HepG2 (cell line): Measurements from ENCODE around the gene BCL6. TPM values are rescaled to one million over a fixed set of nuclear protein-coding genes. Genes with fewer than 3 reads are reported as not detected.

ENCODE experiments used
- FOXA1 ChIP-seq, 2 experiments: fragments of 450-650 bp in 1 of 2; sonication (generic) in 1 of 2; formaldehyde crosslinking in 1 of 2; IDR thresholded peaks; 2 replicates each; pipeline versions ENCODE4 v1.4.0 to v1.6.1; 2016 to 2020; ENCODE audit warnings: missing genetic modification reagents in 1 of 2
- HNRNPH1 ChIP-seq: fragments of 200-400 bp; formaldehyde crosslinking; optimal IDR thresholded peaks from 2 replicates; pipeline ENCODE3; 2017; ENCODE audit warnings: mild to moderate bottlenecking, low read depth, low read length
- MEIS2 ChIP-seq: sonication (generic); formaldehyde crosslinking; IDR thresholded peaks from 2 replicates; pipeline ENCODE4 v1.9.0; 2021; ENCODE audit warnings: mild to moderate bottlenecking, missing genetic modification reagents
- MIER2 ChIP-seq: IDR thresholded peaks from 2 replicates; pipeline ENCODE4 v1.6.1; 2016; ENCODE audit warnings: missing biosample characterization, missing genetic modification reagents
- NFE2L2 ChIP-seq: fragments of 150-350 bp; IDR thresholded peaks from 2 replicates; pipeline ENCODE4 v1.6.1; 2014; ENCODE audit warnings: low read length
- NFKB2 ChIP-seq: sonication (generic); formaldehyde crosslinking; IDR thresholded peaks from 2 replicates; pipeline ENCODE4 v1.4.0; 2020; ENCODE audit warnings: missing genetic modification reagents, borderline replicate concordance
- RBFOX2 ChIP-seq: fragments of 200-400 bp; formaldehyde crosslinking; IDR thresholded peaks from 2 replicates; pipeline ENCODE4 v1.6.1; 2017; ENCODE audit warnings: low read depth, mild to moderate bottlenecking, low read length
- SATB2 ChIP-seq: sonication (generic); formaldehyde crosslinking; IDR thresholded peaks from 2 replicates; pipeline ENCODE4 v1.5.0; 2020; ENCODE audit warnings: missing genetic modification reagents
- SMAD1 ChIP-seq: sonication (generic); formaldehyde crosslinking; IDR thresholded peaks from 2 replicates; pipeline ENCODE4 v1.4.0; 2020; ENCODE audit warnings: missing genetic modification reagents, low read depth, mild to moderate bottlenecking, borderline replicate concordance
- SP4 ChIP-seq: sonication (generic); formaldehyde crosslinking; IDR thresholded peaks from 2 replicates; pipeline ENCODE4 v1.8.1; 2023; ENCODE audit warnings: mild to moderate bottlenecking, missing genetic modification reagents
- XBP1 ChIP-seq: sonication (generic); formaldehyde crosslinking; IDR thresholded peaks from 2 replicates; pipeline ENCODE4 v1.5.0; 2020; ENCODE audit warnings: missing genetic modification reagents
- ZNF34 ChIP-seq: sonication (generic); formaldehyde crosslinking; IDR thresholded peaks from 2 replicates; pipeline ENCODE4 v1.4.0; 2020; ENCODE audit warnings: mild to moderate bottlenecking, missing genetic modification reagents, borderline replicate concordance
- ZNF547 ChIP-seq: sonication (generic); formaldehyde crosslinking; IDR thresholded peaks from 2 replicates; pipeline ENCODE4 v1.5.1; 2020; ENCODE audit warnings: mild to moderate bottlenecking, missing genetic modification reagents
- ZNF557 ChIP-seq: sonication (generic); formaldehyde crosslinking; IDR thresholded peaks from 2 replicates; pipeline ENCODE4 v1.4.0; 2020; ENCODE audit warnings: missing genetic modification reagents
- ZNF678 ChIP-seq: sonication (generic); formaldehyde crosslinking; IDR thresholded peaks from 2 replicates; pipeline ENCODE4 v1.4.0; 2020; ENCODE audit warnings: mild to moderate bottlenecking, missing genetic modification reagents
- ZNF878 ChIP-seq: sonication (generic); formaldehyde crosslinking; IDR thresholded peaks from 2 replicates; pipeline ENCODE4 v1.8.1; 2023; ENCODE audit warnings: mild to moderate bottlenecking, missing genetic modification reagents, moderate library complexity
- ZSCAN31 ChIP-seq: sonication (generic); formaldehyde crosslinking; IDR thresholded peaks from 2 replicates; pipeline ENCODE4 v1.5.0; 2020; ENCODE audit warnings: low read depth, mild to moderate bottlenecking, missing genetic modification reagents
- polyA plus RNA-seq, 8 experiments: library from polyadenylated mRNA; depleted of rRNA in 3 of 8; stranded (reverse) in 7 of 8; unstranded in 1 of 8; fragments of >200 nt; fragmentation: Illumina TruSeq in 4 of 8; extraction: Trizol in 4 of 8; gene quantifications; 2 replicates each; pipeline versions ENCODE4 v1.2.1 to v1.2.3, GENCODE V29; 2011 to 2016; ENCODE audit warnings: low read depth in 4 of 8, missing spikeins in 1 of 8, mixed read lengths in 1 of 8; ENCODE audit not compliant: insufficient read depth in 1 of 8
- total RNA-seq, 5 experiments: library from RNA; depleted of rRNA; stranded (reverse); fragments of >200 nt; fragmentation: Illumina TruSeq; extraction: Trizol; gene quantifications; 2 replicates each; pipeline ENCODE4 v1.2.3, GENCODE V29; 2016; ENCODE audit warnings: low read depth in 1 of 5
- TF ChIP-seq, protein P1 (sequence below): IDR thresholded peaks from 2 replicates; pipeline ENCODE4 v1.6.1; 2016; ENCODE audit warnings: low read depth, control low read depth
- TF ChIP-seq, protein P2 (sequence below): sonication (generic); formaldehyde crosslinking; IDR thresholded peaks from 2 replicates; pipeline ENCODE4 v1.8.1; 2023; ENCODE audit warnings: missing genetic modification reagents, mild to moderate bottlenecking, borderline replicate concordance
- TF ChIP-seq, protein P3 (sequence below): sonication (generic); formaldehyde crosslinking; IDR thresholded peaks from 2 replicates; pipeline ENCODE4 v1.4.0; 2020; ENCODE audit warnings: mild to moderate bottlenecking, missing genetic modification reagents
- TF ChIP-seq, protein P4 (sequence below): sonication (generic); formaldehyde crosslinking; IDR thresholded peaks from 2 replicates; pipeline ENCODE4 v1.4.0; 2020; ENCODE audit warnings: missing genetic modification reagents, borderline replicate concordance

The BCL6 gene
- total and polyA plus RNA-seq, 2 of the 13 experiments (the other 11 are each of a cell fraction or from before 2014, with no cell fraction given): 21.2 to 53.7 TPM

DNA sequence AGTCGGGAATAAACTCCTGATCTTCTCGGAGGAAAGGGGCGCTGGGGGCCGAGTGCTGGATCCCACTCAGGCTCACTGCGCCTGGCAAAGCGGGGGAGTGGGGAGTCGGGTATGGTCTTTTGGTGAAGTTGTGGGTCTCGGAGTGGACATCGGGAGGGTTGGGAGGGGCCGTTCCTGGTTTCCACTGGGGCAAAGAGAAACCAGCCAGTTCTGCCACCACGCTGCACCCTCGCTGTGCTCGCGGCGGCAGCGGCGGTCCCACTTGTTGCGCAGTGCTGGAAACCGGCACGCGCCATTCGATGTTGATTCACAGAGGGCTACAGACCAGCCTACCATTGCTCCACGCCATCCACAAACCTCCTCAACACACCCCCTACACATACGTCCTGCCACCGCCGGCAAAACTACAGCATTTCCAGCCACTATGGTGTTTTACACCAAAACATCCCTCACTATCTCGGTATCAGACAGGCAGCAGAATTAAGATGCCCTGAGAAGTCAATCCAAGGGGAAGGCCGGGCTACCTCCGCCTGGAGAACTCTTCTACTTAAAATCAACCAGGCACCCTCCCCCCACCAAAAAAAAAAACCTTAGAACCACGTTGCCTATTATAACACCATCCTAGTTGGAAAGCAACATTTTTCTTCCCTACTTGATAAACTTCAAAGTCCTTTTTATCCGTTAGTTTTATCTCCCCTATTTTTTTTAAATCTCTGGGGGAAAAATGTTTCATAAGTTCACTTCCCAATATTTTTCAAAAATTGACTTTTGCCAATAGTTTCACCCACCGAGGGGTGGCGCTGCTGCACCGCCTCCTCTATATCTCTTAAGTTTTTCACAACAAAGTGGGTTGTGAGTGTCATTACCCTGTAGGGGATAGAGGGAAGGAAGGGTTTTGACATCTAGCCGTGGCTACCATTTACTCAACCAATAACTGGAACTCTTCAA, 3.6 kb downstream of the BCL6 start (continued):
- no peak for TF ChIP-seq ZSCAN31 (CRISPR knock-in tag)
- TF ChIP-seq, protein P1, sequence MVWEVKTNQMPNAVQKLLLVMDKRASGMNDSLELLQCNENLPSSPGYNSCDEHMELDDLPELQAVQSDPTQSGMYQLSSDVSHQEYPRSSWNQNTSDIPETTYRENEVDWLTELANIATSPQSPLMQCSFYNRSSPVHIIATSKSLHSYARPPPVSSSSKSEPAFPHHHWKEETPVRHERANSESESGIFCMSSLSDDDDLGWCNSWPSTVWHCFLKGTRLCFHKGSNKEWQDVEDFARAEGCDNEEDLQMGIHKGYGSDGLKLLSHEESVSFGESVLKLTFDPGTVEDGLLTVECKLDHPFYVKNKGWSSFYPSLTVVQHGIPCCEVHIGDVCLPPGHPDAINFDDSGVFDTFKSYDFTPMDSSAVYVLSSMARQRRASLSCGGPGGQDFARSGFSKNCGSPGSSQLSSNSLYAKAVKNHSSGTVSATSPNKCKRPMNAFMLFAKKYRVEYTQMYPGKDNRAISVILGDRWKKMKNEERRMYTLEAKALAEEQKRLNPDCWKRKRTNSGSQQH (CRISPR knock-in tag): no peak
- TF ChIP-seq ZNF34 (CRISPR knock-in tag): 0 out of 2 replicates have a peak, but pooled peaks have one; percentile 39
- TF ChIP-seq, protein P2, sequence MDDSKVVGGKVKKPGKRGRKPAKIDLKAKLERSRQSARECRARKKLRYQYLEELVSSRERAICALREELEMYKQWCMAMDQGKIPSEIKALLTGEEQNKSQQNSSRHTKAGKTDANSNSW (CRISPR knock-in tag): no peak
- TF ChIP-seq XBP1 (CRISPR knock-in tag): no peak
- no peak for TF ChIP-seq ZNF557 (CRISPR knock-in tag)
- 0 out of 2 replicates have a peak, but pooled peaks have one; percentile 16 for TF ChIP-seq ZNF878
- TF ChIP-seq FOXA1 (IDR thresholded peaks at IDR 0.05): no peak
- peak; percentile 36; the same call in 1 of the 2 replicates for TF ChIP-seq FOXA1 (CRISPR knock-in tag; IDR thresholded peaks at IDR 0.05)
- no peak for TF ChIP-seq SATB2 (CRISPR knock-in tag)
- no peak for TF ChIP-seq HNRNPH1
- TF ChIP-seq, protein P3, sequence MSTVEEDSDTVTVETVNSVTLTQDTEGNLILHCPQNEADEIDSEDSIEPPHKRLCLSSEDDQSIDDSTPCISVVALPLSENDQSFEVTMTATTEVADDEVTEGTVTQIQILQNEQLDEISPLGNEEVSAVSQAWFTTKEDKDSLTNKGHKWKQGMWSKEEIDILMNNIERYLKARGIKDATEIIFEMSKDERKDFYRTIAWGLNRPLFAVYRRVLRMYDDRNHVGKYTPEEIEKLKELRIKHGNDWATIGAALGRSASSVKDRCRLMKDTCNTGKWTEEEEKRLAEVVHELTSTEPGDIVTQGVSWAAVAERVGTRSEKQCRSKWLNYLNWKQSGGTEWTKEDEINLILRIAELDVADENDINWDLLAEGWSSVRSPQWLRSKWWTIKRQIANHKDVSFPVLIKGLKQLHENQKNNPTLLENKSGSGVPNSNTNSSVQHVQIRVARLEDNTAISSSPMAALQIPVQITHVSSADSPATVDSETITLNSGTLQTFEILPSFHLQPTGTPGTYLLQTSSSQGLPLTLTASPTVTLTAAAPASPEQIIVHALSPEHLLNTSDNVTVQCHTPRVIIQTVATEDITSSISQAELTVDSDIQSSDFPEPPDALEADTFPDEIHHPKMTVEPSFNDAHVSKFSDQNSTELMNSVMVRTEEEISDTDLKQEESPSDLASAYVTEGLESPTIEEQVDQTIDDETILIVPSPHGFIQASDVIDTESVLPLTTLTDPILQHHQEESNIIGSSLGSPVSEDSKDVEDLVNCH (CRISPR knock-in tag): no peak
- no peak for TF ChIP-seq NFE2L2
- peak; percentile 82 for TF ChIP-seq RBFOX2
- no peak for TF ChIP-seq SP4
- no peak for TF ChIP-seq SMAD1 (CRISPR knock-in tag)
- TF ChIP-seq ZNF547 (CRISPR knock-in tag): no peak
- no peak for TF ChIP-seq ZNF678 (CRISPR knock-in tag)
- TF ChIP-seq, protein P4, sequence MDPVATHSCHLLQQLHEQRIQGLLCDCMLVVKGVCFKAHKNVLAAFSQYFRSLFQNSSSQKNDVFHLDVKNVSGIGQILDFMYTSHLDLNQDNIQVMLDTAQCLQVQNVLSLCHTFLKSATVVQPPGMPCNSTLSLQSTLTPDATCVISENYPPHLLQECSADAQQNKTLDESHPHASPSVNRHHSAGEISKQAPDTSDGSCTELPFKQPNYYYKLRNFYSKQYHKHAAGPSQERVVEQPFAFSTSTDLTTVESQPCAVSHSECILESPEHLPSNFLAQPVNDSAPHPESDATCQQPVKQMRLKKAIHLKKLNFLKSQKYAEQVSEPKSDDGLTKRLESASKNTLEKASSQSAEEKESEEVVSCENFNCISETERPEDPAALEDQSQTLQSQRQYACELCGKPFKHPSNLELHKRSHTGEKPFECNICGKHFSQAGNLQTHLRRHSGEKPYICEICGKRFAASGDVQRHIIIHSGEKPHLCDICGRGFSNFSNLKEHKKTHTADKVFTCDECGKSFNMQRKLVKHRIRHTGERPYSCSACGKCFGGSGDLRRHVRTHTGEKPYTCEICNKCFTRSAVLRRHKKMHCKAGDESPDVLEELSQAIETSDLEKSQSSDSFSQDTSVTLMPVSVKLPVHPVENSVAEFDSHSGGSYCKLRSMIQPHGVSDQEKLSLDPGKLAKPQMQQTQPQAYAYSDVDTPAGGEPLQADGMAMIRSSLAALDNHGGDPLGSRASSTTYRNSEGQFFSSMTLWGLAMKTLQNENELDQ (CRISPR knock-in tag): no peak
- TF ChIP-seq MIER2: no peak
- 0 out of 2 replicates have a peak, but pooled peaks have one; percentile 40 for TF ChIP-seq MEIS2 (CRISPR knock-in tag)
- TF ChIP-seq NFKB2: 0 out of 2 replicates have a peak, but pooled peaks have one; percentile 9
